Measurements from ENCODE around the gene RASSF1.

The RASSF1 gene

DNA sequence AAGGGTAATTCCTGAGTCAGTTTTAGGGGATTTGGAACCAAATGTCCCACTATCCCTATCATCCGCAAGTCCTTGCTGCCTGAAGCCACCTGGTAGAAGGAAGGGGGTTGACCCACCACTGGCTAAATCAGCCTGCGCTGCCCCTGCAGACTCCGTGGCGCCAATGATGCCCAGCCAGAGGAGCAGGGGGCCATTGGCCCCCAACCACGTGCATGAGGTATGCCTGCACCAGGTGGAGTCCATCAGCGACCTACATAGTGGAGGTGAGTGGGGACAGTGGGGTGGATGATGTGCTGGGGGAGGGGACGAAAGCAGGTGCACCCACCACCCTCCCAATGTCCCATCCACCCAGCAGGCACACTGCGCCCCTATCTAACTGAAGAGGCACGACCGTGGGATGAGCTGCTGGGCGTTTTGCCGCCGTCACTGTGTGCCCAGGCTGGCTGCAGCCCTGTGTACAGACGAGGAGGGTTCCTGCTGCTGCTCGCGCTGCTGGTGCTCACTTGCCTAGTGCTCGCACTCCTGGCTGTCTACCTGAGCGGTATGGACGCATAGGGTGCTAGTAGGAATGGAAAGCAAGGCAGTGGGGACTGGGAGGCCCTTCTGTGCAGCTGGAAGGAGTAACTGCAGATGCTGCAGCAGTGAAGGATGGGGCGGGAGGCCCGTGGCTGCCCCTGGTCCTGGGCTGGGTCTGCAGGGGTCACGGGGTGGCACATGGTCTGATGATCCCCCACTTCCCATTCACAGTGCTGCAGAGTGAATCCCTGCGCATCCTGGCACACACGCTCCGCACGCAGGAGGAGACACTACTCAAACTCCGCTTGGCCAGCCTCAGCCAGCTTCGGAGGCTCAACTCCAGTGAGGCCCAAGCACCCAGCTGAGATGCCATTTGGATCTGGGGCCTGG, 54.1 kb downstream of the RASSF1 start:
- TF ChIP-seq, protein P1, sequence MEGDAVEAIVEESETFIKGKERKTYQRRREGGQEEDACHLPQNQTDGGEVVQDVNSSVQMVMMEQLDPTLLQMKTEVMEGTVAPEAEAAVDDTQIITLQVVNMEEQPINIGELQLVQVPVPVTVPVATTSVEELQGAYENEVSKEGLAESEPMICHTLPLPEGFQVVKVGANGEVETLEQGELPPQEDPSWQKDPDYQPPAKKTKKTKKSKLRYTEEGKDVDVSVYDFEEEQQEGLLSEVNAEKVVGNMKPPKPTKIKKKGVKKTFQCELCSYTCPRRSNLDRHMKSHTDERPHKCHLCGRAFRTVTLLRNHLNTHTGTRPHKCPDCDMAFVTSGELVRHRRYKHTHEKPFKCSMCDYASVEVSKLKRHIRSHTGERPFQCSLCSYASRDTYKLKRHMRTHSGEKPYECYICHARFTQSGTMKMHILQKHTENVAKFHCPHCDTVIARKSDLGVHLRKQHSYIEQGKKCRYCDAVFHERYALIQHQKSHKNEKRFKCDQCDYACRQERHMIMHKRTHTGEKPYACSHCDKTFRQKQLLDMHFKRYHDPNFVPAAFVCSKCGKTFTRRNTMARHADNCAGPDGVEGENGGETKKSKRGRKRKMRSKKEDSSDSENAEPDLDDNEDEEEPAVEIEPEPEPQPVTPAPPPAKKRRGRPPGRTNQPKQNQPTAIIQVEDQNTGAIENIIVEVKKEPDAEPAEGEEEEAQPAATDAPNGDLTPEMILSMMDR (IDR thresholded peaks at IDR 0.05), result no peak
